8988T (cell line): ENCODE results near the gene ATF6.

Source experiments
- DNase-seq: peaks from one replicate; pipeline ENCODE4 v3.0.0; 2011

ATF6 gene

DNA sequence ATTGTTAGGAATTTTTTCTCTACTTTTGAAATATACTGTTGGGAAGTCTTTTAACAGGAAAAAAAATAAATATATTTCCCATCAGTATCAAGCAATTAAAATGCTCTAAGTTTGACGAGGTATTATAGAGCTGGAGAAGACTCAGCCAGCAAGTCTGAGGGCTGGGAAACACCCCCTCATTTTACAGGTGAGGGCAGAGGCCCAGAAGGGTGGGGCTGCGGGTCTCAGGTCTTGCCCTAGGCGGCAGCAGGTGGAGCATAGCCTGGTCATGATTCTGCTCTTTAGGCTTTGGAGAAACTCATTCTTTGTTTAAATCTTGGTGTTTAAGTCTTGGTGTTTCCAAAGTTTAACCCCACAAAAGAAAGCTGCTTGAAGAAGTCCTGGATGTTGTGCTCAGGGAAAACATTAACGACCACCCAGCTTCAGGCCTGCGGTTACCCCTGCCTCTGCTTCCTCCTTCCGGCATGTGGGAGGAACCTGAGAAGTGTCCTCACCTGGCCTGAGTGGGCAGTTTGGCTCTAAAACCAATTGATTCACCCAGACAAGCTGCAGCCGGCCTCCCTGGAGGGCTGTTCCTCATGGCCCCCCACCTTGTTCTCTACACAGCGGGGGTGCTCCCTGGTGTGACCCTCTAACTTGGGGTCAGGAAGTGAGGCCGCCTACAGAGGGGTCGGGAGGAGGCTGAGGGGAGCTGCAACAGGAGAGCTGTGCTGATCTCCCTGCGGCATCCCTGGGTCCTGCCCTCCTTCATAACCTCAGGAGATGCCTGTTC lies 215.8 kb downstream of the ATF6 start:
- DNase-seq: no peak

DNA sequence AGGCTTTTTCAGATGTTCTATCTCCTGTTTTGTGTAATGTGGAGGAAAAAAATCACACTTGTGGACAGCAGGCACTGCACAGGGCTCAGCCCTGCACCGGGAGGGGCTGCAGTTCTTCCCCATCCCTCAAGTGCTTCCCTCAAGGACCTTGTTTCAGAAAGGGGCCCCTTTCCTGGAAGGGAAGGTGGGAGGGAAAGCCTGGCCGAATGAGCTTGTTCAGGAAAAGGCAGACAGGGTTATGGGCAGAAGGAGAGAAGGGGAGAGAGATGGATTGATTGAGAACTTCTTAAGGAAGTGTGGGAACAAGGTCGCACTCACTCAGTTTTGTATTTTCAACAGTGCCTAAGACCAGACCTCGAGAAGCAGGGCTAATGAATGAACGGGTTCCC lies 216.4 kb downstream of the ATF6 start:
- DNase-seq: no peak

- DNase-seq: no peak
Observed at GRCh38 chr1:161982917-161983316, 216.8 kb downstream of the ATF6 start.

- DNase-seq: no peak
Observed at GRCh38 chr1:161983725-161984124, 217.6 kb downstream of the ATF6 start.

DNA sequence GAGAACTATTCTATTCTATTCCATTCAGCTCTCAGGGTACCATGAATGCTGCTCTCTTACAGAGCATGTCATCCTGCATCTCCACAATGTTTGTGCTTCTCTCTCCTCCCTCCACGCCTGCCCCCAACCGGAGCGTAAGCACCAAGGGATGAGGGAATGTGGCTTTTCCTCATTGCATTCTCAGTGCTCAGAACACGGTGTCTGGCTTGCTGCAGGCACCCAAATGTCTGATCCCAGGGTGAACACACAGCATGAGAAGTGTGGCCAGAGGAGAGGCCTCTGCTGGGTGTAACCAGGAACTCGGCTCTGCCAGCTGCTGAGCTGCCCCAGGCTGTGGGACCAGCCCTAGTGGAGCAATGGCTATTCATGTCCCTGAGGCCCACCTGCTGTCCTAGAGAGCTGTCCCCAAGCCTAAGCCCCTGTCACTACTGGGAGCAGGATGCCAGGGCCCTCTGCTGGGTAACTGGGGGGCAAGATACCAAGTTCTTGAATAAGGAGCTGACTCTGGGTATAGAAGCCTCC lies 219.2 kb downstream of the ATF6 start:
- DNase-seq: no peak

DNA sequence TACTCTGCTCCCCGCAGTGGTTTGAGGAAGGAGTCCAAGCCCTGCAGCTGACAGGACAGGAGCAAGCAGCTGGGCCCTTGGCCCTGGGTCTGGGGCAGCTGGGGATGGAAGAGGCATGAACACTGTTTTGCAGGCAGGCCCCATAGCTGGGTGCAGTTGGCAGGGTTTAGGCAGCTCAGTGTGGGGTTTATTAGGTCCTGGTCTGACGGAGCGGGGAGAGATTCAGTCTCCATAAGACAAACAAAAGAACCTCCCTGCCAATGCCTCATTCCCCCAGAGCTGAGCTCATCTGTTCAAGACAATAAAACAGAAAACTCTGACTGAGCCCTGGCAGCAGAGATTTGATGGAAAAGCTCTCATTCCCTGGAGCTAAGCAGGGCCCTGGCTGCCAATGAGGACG lies 220.2 kb downstream of the ATF6 start:
- no peak for DNase-seq

DNA sequence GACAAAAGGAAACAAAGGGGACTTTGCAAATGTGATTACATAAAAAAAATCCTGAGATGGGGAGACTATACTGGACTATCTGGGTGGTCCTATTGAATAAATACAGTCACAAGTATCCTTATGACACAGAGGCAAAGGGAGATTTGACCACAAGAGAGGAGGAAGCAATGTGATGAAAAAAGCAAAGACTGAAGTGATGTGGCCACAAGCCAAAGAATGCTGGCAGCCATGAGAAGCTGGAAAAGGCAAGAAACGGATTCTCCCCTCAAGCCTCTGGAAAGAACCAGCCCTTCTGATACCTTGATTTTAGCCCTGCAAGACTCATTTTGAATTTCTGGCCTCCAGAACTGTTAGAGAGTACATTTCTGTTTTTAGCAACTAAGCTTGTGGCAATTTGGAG lies 221.2 kb downstream of the ATF6 start:
- no peak for DNase-seq

GRCh38 chr1:161987872-161988271 lies 221.8 kb downstream of the ATF6 start:
- no peak for DNase-seq

- no peak for DNase-seq
Observed at GRCh38 chr1:161988413-161988812, 222.3 kb downstream of the ATF6 start.

DNA sequence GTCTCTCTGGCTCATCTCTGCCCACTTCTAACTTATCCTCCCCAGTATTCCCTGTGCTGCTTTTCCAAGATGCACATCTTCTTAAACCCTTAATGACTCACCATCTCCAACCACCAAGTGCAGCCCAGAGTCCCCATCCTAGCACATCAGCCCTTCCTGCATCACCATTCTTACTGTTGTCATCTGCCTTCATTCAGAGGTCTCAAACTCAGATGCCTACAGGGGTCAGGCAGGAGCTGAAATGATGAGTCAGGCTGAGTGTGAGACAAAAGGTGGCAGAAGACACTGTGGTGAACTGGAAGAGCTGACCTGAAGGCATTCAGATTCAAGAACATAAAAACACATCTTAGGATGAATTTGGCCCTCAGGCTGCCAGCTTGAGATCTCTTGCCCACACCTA lies 223.0 kb downstream of the ATF6 start:
- DNase-seq: no peak

DNA sequence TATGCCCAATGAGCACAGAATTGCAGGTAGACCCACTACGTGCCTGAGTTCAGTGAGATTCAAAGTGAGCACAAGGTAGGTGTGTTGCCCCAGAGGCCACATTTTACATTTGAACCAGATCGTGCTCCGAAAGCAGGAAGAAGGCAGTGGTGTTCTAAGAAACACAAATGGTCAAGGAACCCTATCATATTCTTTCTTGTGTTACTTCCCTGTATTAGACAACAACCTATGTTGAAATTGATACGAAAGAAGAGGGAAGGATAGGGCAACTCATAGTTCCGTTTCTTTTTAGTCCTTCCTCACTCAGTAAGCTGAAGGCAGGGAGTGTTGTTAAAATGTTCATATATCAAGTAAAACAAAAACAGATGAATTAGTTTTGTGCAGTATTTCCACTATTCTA lies 223.7 kb downstream of the ATF6 start:
- DNase-seq: no peak

DNA sequence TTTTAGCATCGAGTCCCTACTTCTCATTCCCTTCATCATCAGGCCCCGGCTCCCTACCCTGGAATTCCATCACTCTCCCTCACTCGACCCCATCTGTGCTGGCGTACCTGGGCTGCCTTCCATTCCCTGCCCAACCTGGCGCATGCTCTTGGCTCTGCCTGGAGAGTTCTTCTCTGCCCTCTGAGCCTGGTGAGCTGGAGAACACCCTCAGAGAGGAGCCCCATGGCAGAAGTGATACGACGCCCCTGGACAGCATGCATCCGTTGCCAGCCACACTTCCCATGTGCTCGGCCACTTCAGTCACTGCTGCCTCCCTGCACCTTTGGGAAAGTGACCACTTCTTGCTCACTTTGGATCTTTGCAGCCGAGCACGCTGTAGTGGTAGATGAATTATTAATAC lies 227.5 kb downstream of the ATF6 start:
- DNase-seq: no peak

DNA sequence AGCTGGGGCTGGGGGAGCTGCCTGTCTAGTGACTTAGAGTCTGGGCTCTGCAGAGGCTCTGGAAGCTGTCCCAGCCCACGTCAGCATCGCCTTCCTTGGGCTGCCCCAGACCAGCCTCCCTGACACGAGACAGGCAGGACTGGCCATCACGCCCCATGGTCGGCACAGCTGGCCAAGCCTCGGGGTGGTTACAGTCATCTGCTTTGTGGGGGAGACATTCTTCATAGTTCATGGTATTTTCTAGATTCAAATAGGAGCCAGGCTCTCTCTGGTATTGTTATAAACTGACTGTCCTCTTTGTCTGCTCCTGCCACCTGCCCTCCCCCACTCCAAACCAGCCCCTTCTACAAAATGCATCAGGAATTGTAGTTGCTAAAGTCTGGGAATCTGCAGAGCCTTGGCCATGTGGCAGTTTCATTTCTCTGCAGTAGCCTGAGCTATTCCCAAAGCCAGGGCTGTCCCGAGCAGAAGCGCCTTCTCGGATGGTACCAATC lies 228.1 kb downstream of the ATF6 start:
- no peak for DNase-seq

GRCh38 chr1:161997152-161997551 lies 231.0 kb downstream of the ATF6 start:
- DNase-seq: no peak

GRCh38 chr1:161998811-161999210 lies 232.7 kb downstream of the ATF6 start:
- no peak for DNase-seq

GRCh38 chr1:161999301-162000052 lies 233.4 kb downstream of the ATF6 start:
- DNase-seq: no peak

- no peak for DNase-seq
Observed at GRCh38 chr1:162000053-162000420, 233.9 kb downstream of the ATF6 start.

DNA sequence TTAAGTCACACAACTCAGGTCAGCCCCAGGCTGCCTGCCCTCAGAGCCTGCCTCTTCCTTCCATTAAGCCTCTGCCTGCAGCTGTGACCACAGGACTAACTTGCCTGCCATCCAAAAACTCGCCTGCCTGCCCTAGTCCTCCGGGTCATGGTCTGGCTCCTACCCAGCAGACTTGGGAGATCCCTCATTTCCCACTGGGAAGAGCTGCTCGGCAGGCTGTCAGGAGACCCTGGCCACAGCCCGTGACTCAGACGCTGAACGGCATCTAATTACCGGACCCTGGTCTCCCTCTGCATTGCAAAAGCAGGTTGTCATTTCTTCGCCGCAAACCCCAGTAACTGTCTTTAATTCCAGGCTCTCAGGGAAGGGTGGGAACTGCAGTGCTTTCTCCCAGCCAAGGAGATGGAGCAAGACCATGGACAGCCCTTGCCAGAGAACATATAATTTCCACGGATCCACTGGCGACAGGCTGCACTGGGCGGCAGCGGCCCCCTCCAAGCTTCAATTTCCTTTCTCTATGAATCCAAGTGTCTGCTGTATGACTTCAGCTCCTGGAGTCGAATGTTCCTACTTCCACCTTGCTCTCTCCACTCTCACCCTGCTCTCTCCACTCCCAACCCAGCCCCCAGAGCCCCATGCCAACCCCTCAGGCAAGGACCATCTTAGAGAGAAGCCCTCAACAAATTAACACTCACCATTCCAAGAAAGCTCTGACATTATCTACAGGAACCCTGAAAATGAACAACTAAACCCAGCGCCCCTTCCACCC lies 237.1 kb downstream of the ATF6 start:
- DNase-seq: no peak

DNA sequence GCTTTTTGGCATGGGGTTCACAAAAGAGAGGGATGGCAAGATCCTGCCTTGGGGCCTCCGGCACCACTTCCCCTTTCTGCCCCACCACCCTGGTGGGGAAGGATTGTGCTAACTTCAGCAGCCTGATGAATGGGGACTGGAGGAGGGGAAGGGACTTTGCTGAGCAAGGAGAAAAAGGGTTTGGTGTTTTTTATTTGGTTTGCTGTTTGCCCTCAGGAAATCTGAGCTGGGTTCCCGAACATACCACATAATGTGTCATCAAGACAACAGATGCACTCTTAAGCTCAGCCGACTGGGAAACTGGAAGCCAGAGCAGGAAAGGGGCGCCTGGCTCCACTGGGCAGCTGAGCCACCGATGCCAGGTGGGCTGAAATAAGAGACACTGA lies 237.7 kb downstream of the ATF6 start:
- no peak for DNase-seq

DNA sequence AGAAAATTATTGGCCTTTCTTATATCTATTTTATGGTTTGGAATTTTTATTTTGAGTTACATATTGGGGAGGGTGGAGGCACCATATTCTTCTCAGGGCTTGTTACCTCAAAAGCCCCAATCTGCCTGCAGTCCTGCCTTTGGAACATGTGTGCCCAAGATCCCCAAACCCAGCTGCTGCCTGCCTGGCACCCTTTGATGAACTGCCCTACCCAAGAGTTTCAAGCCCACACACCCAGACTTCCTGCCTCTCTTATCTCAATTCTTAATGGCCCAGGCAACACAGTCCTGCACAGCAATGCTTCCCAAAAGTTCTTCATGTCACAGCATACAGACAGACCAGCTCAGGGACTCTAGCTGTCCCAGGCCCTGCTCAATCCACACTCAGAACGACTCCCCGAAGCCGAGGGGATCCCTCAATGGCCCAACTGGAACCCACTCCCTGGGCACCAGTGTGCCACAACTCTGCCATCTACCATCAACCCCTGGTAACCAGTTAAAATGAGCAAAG lies 238.4 kb downstream of the ATF6 start:
- DNase-seq: no peak

DNA sequence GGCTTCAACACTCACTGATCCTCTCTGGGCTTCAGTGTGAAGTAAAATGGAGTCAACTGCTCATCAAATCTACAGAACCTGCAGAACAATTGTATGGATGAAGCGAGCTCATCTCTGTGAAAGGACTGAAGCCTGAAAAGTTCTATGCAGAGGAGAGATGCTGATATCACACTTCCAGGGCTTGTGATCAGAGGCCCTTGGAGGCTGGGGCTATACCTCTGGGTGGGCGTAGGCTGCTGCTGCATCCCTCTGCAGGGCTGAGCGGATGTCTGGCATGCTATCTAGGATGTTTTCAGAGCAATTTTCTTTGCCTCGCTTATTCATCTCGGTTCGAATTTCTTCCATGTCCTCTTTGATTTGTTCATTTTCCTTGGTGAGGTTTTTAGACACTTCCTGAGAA lies 240.0 kb downstream of the ATF6 start:
- DNase-seq: no peak

DNA sequence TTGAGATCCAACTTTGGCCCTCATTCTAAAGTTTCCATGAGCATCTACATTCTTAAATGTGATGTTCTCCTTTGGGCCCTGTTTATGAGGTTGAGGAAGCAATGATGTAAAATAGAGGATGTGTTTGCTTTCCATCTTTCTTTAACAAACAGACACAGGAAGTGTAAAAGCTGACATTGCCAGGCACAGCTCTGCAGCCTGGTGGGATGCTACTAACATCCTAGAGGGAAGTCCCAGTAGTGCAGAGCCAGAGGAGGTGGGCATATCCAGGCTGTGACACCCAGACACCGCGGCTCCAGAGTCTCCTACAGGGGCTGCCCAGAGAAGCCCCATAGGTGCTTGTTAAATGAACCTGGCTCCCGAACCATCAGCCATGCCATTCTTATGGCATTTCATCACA lies 241.3 kb downstream of the ATF6 start:
- DNase-seq: no peak

GRCh38 chr1:162008799-162009198 lies 242.7 kb downstream of the ATF6 start:
- no peak for DNase-seq
